Stimulated activated CD8-positive, alpha-beta memory T cell treated with anti-CD3 and anti-CD28 coated beads, Interleukin-12 subunit alpha, Interleukin-12 subunit beta, amount 100 ng/mL, for 24 hours (primary cell): ENCODE data around the gene ERMAP.
"Not testable (repeated sequence)": the region's sequence is repeated elsewhere in the genome, so short reads cannot be mapped to it uniquely, and the experiment has no call there.

Experiments
- DNase-seq: peaks from one replicate; pipeline ENCODE4 v3.0.0-alpha.2; 2020; ENCODE audit errors: extremely low read depth

ERMAP gene

DNA sequence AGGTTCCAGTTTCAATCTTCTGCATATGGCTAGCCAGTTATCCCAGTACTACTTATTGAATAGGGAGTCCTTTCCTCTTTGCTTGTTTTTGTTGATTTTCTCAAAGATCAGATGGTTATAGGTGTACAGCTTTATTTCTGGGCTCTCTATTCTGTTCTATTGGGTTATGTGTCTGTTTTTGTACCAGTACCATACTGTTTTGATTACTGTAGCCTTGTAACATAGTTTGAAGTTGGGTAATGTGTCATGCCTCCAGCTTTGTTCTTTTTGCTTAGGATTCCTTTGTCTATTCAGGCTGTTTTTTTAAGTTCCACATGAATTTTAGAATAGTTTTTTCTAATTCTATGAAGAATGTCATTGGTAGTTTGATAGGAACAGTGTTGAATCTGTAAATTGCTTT lies 56.2 kb downstream of the ERMAP start:
- not testable (repeated sequence) for DNase-seq

DNA sequence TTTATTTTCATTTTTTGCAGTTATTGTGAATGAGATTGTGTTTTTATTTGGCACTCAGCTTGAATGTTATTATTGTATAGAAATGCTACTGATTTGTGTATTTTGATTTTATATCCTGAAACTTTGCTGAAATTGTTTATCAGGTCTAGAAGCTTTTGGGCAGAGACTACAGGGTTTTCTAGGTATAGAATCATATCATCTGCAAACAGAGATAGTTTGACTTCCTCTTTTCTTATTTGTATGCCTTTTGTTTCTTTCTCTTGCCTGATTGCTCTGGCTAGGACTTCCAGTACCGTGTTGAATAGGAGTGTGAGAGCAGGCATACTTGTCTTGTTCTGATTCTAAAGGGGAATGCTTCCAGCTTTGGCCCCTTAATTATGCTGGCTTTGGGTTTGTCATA lies 56.7 kb downstream of the ERMAP start:
- DNase-seq: no peak

- no peak for DNase-seq
Observed at GRCh38 chr1:42876009-42876408, 59.1 kb downstream of the ERMAP start.

DNA sequence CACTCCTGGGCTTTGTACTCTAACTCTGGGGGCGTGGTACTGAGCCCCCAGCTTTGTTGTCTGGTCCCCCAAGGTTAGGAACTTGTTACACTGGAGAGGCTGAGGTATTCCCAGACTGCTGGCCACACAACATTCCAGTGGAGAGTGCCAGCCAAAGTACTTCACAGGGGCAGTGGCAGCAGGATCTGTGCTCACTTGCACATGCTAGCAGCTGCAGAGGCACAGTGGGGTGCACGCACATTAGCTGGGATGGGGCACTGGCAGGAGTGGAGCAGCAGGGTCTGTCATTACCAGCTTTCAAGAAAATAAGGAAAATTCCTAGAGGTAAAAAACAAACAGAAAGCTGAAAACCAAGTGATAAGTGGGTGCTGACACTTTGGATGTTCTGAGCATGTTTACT lies 60.5 kb downstream of the ERMAP start:
- no peak for DNase-seq

GRCh38 chr1:42880384-42880783 lies 63.5 kb downstream of the ERMAP start:
- DNase-seq: no peak

- DNase-seq: no peak
Observed at GRCh38 chr1:42886046-42886739, 69.3 kb downstream of the ERMAP start.

DNA sequence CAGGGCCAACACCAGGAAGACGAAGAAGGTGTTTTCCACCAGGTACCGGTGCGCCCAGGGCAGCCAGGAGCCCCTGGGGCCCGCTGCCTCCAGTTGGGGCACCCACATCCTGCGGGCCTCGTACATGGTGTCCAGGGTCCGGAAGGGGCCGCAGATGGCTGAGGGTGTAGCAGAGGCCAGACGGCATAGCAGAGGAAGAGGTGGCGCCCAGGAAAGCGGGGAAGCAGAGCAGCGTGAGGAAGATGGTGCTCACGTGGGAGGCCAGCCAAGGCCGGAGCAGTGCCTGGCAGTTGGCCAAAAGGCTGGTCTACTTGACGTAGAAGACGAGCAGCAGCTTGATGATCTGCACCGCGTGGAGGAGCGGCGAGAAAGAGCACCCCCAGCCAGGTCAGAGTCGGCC lies 69.9 kb downstream of the ERMAP start:
- no peak for DNase-seq

DNA sequence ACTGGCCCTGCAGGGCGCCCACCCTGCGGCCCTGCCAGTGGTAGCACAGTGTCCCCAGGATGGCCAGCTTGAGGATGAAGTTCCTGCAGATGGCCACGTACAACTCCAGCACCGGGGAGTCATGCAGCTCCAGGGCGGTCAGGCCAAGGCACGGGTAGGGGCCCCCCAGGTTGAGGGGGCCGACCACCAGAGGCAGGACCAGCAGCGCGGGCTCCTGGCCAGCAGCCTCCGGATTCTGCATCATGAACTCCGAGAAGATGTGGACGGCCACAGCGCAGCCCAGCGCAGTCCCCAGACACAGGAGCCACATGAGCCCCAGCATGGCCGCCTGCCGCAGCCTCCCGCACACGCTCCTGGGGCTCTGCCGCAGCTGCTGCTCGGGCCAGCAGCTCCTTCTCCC lies 70.4 kb downstream of the ERMAP start:
- DNase-seq: no peak

GRCh38 chr1:42888013-42888633 lies 71.2 kb downstream of the ERMAP start:
- no peak for DNase-seq

- no peak for DNase-seq
Observed at GRCh38 chr1:42889264-42889663, 72.3 kb downstream of the ERMAP start.

GRCh38 chr1:42891465-42892138 lies 74.7 kb downstream of the ERMAP start:
- DNase-seq: no peak
